ENCODE data around the gene ENTPD2.
A peak's percentile ranks its signal among the peaks of the same experiment; 100 is the strongest.

The ENTPD2 gene

DNA sequence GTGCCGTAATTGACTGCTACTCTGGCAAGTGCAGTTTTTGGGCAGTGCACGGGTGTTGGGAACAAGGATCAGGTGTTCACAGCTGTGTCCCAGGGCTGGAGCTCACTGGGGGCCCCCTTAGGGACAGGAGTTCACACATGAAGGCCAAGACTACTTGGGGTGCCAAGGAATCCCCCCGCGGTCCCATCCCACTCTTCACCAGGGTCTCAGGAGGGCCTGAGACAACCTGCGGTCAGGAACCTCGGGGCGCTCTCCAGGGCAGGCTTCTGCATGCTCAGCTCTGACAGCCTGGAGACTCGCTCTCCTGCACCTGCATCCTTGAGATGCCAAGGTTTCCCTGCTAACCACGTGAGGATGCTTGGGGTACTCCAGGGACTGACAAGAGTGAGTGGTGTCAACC lies 30.7 kb upstream of the ENTPD2 start:
- Histone ChIP-seq H3K4me1 (ENCODE audit: insufficient read depth, low read length) (peaks cover 11% of the 10 kb centered on the region), H3K9me3 (ENCODE audit: control insufficient read depth, insufficient read depth, low read length) (no peaks in the 10 kb centered on the region), H3K36me3 (ENCODE audit: insufficient read depth, low read length) (peaks cover 4% of the 10 kb centered on the region; the same call in 1 of the 2 replicates), H3K9ac (ENCODE audit: low read depth, low read length) (no peak overlapping the region)

DNA sequence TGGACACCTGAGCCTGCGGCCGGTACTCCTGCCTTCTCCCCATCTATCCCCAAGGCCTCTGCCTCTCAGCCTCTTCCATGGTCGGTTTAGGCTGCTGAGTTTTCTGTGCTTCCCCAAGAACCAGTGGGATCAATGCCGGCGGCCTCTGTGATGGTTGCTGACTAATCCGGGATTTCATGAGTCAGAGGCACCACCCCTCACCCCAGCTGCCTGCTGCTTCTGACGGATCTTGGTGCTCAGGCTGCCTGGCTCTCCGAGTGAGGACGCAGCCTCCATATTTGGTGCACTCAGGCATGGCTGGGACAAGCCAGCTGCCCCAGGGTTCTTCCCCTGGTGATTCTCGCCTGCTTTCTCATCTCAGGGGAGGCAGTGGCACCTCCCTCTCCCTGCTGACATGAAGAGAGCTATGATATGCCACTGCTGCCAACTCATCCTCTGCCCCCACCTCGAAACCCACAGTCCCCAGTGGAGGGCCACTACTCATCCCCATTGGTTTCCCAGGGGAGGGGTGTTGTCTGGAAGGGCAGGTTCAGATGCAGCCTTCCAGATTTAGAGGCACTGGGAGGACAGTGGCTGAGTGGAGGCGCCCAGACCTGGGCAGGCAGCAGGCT lies 29.6 kb upstream of the ENTPD2 start:
- Histone ChIP-seq H3K9ac (ENCODE audit: low read depth, low read length) (no peak overlapping the region), H3K4me1 (ENCODE audit: insufficient read depth, low read length) (peaks cover 11% of the 10 kb centered on the region), H3K36me3 (ENCODE audit: insufficient read depth, low read length) (no peaks in the 10 kb centered on the region; the same call in 1 of the 2 replicates)

DNA sequence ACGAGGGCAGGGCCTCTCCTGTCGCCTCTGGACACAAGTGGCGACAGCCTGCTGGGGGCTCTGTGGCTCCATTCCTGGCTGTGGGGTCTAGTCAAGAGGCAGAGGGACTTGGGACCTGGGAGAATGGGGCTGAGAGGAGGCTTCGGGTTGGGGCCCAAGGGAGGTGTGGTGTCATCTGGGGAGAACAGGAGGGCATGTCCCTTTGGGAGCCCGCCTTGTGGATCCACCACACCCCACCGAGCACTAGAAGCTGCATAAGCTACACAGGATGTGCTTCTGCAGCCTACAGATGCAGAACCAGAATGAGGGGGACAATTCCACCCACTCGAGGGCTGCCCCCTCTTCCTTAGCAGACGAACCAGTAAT lies 29.0 kb upstream of the ENTPD2 start:
- Histone ChIP-seq H3K9ac (ENCODE audit: low read depth, low read length) (no peak overlapping the region), H3K9me3 (ENCODE audit: control insufficient read depth, insufficient read depth, low read length) (no peaks in the 10 kb centered on the region), H3K36me3 (ENCODE audit: insufficient read depth, low read length) (no peaks in the 10 kb centered on the region; the same call in 1 of the 2 replicates), H3K4me1 (ENCODE audit: insufficient read depth, low read length) (peaks cover 9% of the 10 kb centered on the region)

More for the DNA sequence above, 29.6 kb upstream of the ENTPD2 start:
- no peaks in the 10 kb centered on the region for H3K9me3 ChIP-seq (ENCODE audit: control insufficient read depth, insufficient read depth, low read length)

DNA sequence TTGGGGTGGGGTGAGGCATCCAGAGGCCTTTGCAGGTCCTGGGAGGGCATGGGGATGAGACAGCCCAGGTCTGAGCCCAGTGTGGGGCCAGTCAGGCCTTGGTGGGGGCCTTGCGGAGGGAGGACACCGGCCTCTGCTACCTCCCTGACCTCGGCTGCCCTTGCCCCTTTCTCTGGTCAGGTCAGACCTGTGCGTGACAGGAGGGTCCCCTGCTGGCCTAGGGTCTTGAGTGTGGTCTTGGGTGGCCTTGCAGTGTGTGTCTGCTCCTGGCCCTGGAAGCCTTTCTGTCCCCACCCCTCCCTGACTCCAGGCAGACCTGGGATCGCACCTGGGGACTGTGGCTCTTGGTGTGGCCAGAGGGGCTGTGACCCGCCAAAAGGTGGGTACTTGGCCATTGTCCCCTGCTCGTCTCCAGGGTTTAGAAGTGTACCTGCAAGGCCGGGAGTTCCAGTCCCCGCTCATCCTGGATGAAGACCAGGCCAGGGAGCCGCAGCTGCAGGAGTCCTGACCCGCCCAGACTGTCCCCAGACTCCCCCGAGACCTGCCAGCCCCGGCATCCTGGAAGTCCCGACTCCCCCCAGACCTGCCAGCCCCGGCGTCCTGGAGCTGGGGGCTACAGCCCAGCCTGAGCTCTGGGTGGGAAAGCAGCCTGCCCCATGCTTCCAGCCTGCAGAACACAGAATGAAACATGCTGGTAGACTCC lies 28.5 kb upstream of the ENTPD2 start:
- H3K9ac ChIP-seq (ENCODE audit: low read depth, low read length), result no peak overlapping the region
- no peaks in the 10 kb centered on the region; the same call in 1 of the 2 replicates for H3K36me3 ChIP-seq (ENCODE audit: insufficient read depth, low read length)
- peaks cover 5% of the 10 kb centered on the region; the same call in 1 of the 2 replicates for H3K4me1 ChIP-seq (ENCODE audit: insufficient read depth, low read length)
- H3K9me3 ChIP-seq (ENCODE audit: control insufficient read depth, insufficient read depth, low read length), result no peaks in the 10 kb centered on the region

DNA sequence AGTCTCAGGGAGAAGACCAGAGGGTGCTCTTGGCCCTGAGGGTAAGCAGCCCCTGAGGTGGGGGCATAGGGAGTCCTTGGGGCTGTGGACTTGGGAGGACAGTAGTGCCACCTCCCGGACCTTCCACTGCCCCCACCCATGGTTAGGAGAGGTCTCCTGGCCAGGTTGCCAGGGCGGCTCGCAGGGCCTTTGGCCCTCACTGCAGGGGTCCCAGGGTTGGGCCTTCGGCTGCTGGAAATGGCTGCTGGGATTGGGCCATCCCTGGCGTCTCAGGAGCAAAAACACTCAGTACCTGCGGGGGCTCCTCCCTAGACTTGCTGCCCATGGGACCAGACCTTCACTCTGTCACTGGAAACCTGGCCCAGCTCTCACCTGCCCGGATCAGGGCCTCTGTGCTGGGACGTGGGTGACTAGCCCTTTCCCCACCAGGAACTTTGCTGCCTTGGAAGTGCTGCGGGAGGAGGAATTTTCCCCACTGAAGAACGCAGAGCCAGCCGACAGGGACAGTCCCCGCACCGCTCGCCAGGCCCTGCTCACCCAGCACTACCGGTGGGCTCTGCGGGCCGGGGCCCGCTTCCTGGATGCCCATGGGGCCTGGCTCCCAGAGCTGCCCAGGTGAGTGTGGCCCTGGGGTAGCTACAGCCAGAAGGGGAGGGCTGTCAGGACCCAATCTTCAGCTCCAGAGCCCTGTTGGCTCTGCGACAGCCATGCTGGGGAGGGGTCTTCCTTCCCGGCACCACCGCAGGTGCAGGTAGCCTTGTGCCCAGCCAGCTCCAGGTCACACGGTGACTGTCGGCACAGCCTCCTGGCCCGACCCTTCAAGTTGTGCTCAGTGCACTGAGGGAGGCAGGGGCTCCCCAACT lies 26.6 kb upstream of the ENTPD2 start:
- Histone ChIP-seq H3K9me3 (ENCODE audit: control insufficient read depth, insufficient read depth, low read length) (no peaks in the 10 kb centered on the region), H3K9ac (ENCODE audit: low read depth, low read length) (no peak overlapping the region), H3K36me3 (ENCODE audit: insufficient read depth, low read length) (no peaks in the 10 kb centered on the region; the same call in 1 of the 2 replicates), H3K4me1 (ENCODE audit: insufficient read depth, low read length) (peaks cover 8% of the 10 kb centered on the region; the same call in 1 of the 2 replicates)

DNA sequence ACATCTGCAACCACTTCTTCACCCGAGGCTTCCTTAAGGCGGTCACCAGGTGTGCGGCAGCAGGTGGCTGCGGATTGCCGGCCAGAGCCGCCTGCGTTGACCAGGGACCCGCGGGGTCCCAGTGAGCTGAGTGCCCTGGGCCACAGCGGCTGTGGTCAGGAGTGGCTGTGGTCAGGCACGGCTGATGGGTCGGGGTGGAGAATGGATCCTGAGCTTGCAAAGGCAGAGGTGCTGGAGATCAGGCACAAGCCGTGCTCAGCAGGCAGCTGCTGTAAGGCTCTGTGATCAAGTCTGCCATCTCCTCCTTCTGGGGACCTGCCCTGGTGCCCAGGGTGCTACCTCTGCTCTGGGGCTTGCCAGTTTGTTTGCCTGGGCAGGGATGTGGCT lies 25.5 kb upstream of the ENTPD2 start:
- H3K36me3 ChIP-seq (ENCODE audit: insufficient read depth, low read length), result no peaks in the 10 kb centered on the region; the same call in 1 of the 2 replicates
- no peaks in the 10 kb centered on the region for H3K9me3 ChIP-seq (ENCODE audit: control insufficient read depth, insufficient read depth, low read length)
- H3K9ac ChIP-seq (ENCODE audit: low read depth, low read length), result no peak overlapping the region
- peaks cover 17% of the 10 kb centered on the region for H3K4me1 ChIP-seq (ENCODE audit: insufficient read depth, low read length)

DNA sequence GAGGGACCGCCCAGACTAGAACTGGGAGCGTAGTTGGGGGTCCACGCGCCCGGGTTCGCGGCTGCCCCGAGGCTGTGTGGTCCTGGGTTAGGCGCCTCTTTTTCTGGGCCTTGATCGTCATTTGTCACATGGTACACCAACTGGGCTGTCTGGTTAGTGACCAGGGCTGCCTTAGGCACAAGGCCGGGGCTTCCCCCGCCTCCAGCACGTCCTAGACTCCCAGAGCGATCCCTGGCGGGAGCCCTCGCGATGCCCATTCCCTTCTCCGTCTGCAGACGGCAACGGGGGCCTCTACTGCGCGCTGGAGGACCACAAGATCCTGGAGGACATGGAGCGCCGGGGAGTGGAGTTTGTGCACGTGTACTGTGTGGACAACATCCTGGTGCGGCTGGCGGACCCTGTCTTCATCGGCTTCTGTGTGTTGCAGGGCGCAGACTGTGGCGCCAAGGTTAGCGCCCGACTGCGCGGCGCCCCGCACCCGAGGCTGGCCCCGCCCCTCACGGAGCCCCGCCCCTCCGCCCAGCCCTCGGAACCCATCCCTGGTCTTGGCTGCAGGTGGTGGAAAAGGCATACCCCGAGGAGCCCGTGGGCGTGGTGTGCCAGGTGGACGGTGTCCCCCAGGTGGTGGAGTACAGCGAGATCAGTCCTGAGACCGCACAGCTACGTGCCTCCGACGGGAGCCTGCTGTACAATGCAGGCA lies 25.0 kb upstream of the ENTPD2 start:
- Histone ChIP-seq H3K9me3 (ENCODE audit: control insufficient read depth, insufficient read depth, low read length) (no peaks in the 10 kb centered on the region), H3K4me1 (ENCODE audit: insufficient read depth, low read length) (peaks cover 17% of the 10 kb centered on the region), H3K36me3 (ENCODE audit: insufficient read depth, low read length) (no peaks in the 10 kb centered on the region; the same call in 1 of the 2 replicates), H3K9ac (ENCODE audit: low read depth, low read length) (peak overlapping the region; percentile 64; the same call in 1 of the 2 replicates)

DNA sequence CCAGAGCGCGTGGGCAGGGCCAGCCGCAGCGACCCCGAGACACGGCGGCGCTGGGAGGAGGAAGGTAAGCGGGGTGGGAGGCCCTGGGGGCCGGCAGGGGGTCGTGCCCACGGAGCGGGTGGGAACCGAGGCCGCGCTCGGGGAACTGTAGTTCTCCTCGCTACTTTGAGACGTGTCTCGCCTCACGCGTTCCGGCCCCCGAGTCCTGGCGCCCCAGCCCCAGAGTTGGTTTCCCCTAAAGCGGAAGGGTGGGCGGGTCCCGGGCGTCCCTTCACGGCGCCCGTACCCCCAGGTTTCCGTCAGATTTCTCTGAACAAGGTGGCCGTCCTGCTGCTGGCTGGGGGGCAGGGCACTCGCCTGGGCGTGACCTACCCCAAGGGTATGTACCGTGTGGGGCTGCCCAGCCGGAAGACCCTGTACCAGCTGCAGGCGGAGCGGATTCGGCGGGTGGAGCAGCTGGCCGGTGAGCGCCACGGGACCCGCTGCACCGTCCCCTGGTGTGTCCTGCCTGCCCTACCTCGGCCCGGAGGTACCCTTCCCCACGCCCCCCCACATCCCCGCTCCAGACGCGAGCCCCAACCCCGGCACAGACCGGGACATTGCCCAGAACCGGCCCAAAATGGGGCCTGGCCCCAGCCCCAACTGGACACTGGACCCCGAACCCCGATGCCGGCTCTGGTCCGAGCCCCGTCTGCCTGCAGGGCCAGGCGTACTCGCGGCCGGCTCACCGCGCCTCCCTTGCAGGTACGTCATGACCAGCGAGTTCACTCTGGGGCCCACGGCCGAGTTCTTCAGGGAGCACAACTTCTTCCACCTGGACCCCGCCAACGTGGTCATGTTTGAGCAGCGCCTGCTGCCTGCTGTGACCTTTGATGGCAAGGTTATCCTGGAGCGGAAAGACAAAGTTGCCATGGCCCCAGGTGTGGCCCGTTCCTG lies 24.2 kb upstream of the ENTPD2 start:
- H3K36me3 ChIP-seq (ENCODE audit: insufficient read depth, low read length), result no peaks in the 10 kb centered on the region; the same call in 1 of the 2 replicates
- no peaks in the 10 kb centered on the region for H3K9me3 ChIP-seq (ENCODE audit: control insufficient read depth, insufficient read depth, low read length)
- peaks cover 14% of the 10 kb centered on the region for H3K4me1 ChIP-seq (ENCODE audit: insufficient read depth, low read length)
- H3K9ac ChIP-seq (ENCODE audit: low read depth, low read length), result peak overlapping the region; percentile 64; the same call in 1 of the 2 replicates

DNA sequence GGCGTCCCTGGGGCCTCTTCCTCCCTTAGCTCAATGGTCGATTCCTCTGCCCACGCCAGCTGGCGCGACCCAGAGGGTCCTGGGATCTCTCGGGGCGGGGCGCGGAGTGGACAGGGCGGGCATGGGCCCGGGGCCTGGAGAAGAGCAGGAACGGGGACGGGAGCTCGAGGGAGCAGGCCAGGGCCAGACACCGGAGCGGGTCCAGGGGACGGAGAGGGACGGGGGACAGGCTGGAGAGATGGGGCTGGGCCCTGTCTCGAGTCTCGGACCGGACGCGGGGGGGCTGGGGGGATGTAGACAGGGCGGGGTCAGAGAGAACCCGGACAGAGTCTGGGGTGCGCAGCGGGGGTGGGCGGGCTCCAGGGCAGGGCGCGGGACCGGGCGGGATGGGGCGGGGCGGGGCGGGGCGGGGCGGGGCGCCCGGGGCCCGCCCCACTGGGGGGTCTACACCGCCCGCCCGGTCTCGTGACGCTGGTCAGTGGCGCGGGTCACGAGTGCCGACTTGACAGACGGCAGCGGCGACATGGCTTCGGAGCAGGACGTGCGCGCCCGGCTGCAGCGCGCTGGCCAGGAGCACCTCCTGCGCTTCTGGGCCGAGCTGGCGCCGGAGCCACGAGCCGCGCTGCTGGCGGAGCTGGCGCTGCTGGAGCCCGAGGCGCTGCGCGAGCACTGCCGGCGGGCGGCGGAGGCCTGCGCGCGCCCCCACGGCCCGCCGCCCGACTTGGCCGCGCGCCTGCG lies 23.3 kb upstream of the ENTPD2 start, which contains the start of gene UAP1L1:
TSS of gene UAP1L1 (plus strand) at position 508 of the 738 bp plus-strand sequence. CDS start at position 524, 16 bp downstream.
- H3K9ac ChIP-seq (ENCODE audit: low read depth, low read length), result peak within 1 kb of the TSS; percentile 77
- H3K36me3 ChIP-seq (ENCODE audit: insufficient read depth, low read length), result no peaks in the 10 kb centered on the region; the same call in 1 of the 2 replicates
- H3K4me1 ChIP-seq (ENCODE audit: insufficient read depth, low read length), result peaks cover 12% of the 10 kb centered on the region
- H3K9me3 ChIP-seq (ENCODE audit: control insufficient read depth, insufficient read depth, low read length), result no peaks in the 10 kb centered on the region

DNA sequence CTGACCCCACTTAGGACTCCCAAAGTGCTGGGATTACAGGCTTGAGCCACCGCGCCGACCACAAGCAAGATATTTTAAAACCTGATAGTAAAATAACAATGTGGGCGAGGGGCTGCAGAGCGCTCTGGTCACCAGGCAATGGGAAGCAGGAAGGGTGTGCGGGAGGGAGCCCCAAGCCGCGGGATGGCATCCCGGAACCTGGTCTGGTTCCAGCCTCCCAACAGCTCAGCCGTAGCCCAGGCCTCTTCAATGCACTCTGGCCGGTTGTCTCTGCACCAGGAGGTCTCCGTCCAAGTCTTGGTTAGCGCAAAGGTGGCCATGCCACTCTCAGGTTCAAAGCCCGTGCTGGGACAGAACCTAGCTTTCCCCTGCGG lies 22.8 kb upstream of the ENTPD2 start:
- H3K9ac ChIP-seq (ENCODE audit: low read depth, low read length), result peak overlapping the region; percentile 77
- peaks cover 12% of the 10 kb centered on the region for H3K4me1 ChIP-seq (ENCODE audit: insufficient read depth, low read length)
- no peaks in the 10 kb centered on the region for H3K9me3 ChIP-seq (ENCODE audit: control insufficient read depth, insufficient read depth, low read length)
- no peaks in the 10 kb centered on the region; the same call in 1 of the 2 replicates for H3K36me3 ChIP-seq (ENCODE audit: insufficient read depth, low read length)

DNA sequence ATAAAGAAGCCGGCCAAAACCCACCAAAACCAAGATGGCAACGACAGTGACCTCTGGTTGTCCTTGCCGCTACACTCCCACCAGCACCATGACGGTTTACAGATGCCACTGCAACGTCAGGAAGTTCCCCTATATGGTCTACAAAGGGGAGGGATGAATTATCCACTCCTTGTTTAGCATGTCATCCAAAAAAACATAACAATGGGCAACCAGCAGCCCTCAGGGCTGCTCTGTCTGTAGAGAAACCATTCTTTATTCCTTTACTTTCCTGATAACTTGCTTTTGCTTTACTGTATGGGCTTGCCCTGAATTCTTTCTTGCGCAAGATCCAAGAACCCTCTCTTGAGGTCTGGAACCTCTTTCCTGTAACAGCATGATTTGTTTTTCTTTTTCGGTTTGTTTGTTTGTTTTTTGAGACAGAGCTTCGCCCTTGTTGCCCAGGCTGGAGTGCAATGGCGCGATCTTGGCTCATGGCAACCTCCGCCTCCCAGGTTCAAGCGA lies 21.5 kb upstream of the ENTPD2 start:
- Histone ChIP-seq H3K4me1 (ENCODE audit: insufficient read depth, low read length) (peaks cover 12% of the 10 kb centered on the region), H3K9me3 (ENCODE audit: control insufficient read depth, insufficient read depth, low read length) (no peaks in the 10 kb centered on the region), H3K36me3 (ENCODE audit: insufficient read depth, low read length) (no peaks in the 10 kb centered on the region), H3K9ac (ENCODE audit: low read depth, low read length) (no peak overlapping the region)

DNA sequence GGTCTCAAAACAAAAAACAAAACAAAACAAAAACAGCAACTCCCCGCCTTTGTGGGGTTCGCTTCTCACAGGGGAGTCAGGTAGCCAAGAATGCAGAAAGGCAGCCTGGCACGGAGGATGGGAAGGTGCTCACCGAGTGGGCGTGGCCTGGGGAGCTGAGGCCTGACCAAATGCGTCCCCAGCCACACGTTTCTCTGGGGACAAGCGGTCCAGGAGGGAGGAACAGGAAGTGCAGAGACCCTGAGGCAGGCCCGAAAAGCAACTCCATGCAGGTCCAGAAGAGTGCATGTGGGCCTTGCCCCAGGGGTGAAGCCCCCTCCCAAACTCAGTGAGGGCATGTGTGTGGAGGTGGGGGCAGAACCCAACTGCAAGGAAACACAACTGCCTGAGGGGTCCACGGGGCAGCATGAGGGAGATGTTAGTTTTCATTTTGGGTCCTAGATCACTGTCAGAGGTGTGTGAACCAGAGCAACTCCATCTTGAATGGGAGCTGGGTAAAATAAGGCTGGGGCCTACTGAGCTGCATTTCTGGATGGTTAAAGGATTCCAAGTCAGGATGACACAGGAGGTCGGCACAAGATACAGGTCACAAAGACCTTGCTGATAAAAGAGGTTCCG lies 20.9 kb upstream of the ENTPD2 start:
- no peak overlapping the region for H3K9ac ChIP-seq (ENCODE audit: low read depth, low read length)
- H3K4me1 ChIP-seq (ENCODE audit: insufficient read depth, low read length), result peaks cover 12% of the 10 kb centered on the region
- H3K9me3 ChIP-seq (ENCODE audit: control insufficient read depth, insufficient read depth, low read length), result no peaks in the 10 kb centered on the region
- H3K36me3 ChIP-seq (ENCODE audit: insufficient read depth, low read length), result no peaks in the 10 kb centered on the region
